ENCODE measurements around the gene KRTAP4-6.

- TF ChIP-seq EZH2 (IDR thresholded peaks at IDR 0.05; ENCODE audit: borderline replicate concordance, low read length) (no peak), CTCF (IDR thresholded peaks at IDR 0.05; ENCODE audit: low read length) (no peak)
Observed at GRCh38 chr17:41098481-41098880, 41.9 kb downstream of the KRTAP4-6 start.
